Middle frontal gyrus (tissue), 1 donor: Measurements from ENCODE around the gene GRK4.
"Not testable (repeated sequence)": the region's sequence is repeated elsewhere in the genome, so short reads cannot be mapped to it uniquely, and the experiment has no call there.

ENCODE experiments used
- DNase-seq: peaks from one replicate; pipeline ENCODE4 v3.0.0-alpha.2; 2015; ENCODE audit warnings: low spot score; ENCODE audit errors: extremely low spot score

The GRK4 gene

GRCh38 chr4:3037957-3038461 is 74.6 kb downstream of the GRK4 start:
- DNase-seq: no peak

- no peak for DNase-seq
These were observed 76.5 kb downstream of the GRK4 start for GRCh38 chr4:3039706-3040366.

GRCh38 chr4:3040452-3041191 is 77.3 kb downstream of the GRK4 start:
- no peak for DNase-seq

- no peak for DNase-seq
These were observed 78.1 kb downstream of the GRK4 start for GRCh38 chr4:3041192-3042142.

GRCh38 chr4:3042226-3042625 is 78.9 kb downstream of the GRK4 start:
- DNase-seq: no peak

GRCh38 chr4:3043282-3044020 is 80.1 kb downstream of the GRK4 start:
- DNase-seq: no peak

- DNase-seq: no peak
These were observed 81.8 kb downstream of the GRK4 start for GRCh38 chr4:3044870-3045819.

GRCh38 chr4:3046162-3046561 is 82.8 kb downstream of the GRK4 start:
- no peak for DNase-seq

- no peak for DNase-seq
These were observed 83.3 kb downstream of the GRK4 start for GRCh38 chr4:3046623-3047022.

GRCh38 chr4:3047464-3048286 is 84.3 kb downstream of the GRK4 start:
- DNase-seq: no peak

GRCh38 chr4:3051141-3051897 is 87.9 kb downstream of the GRK4 start:
- DNase-seq: not testable (repeated sequence)

GRCh38 chr4:3054169-3054759 is 90.9 kb downstream of the GRK4 start:
- no peak for DNase-seq

- no peak for DNase-seq
These were observed 96.6 kb downstream of the GRK4 start for GRCh38 chr4:3059943-3060342.

GRCh38 chr4:3060946-3061345 is 97.6 kb downstream of the GRK4 start:
- no peak for DNase-seq

GRCh38 chr4:3062471-3062870 is 99.1 kb downstream of the GRK4 start:
- DNase-seq: no peak

- no peak for DNase-seq
These were observed 102.2 kb downstream of the GRK4 start for GRCh38 chr4:3065551-3065950.

GRCh38 chr4:3066836-3067400 is 103.5 kb downstream of the GRK4 start:
- no peak for DNase-seq
